ENCODE data around the gene PRRC1. TPM values are rescaled to one million over a fixed set of nuclear protein-coding genes. Genes with fewer than 3 reads are reported as not detected.
A peak's percentile ranks its signal among the peaks of the same experiment; 100 is the strongest.

Gene PRRC1
- total and polyA plus RNA-seq, 9 of the 15 experiments (the other 6 are each of a cell fraction or from before 2014, with no cell fraction given): 23.4 to 68.7 (median 43.9) TPM

GRCh38 chr5:127492854-127493738 lies 24.3 kb upstream of the PRRC1 start:
- no peaks in the 10 kb centered on the region for H3K27me3 ChIP-seq (ENCODE audit: control insufficient read depth in 2 of 2, insufficient read depth in 2 of 2, low read length in 2 of 2)
- no peaks in the 10 kb centered on the region for H3K9me3 ChIP-seq (replicated peaks; ENCODE audit: control insufficient read depth, insufficient read depth, low read depth, low read length)
- intact Hi-C loops (cut with micrococcal nuclease): loop anchor here (5.0 kb wide), 4 partner anchors 201 to 1156 kb away; partner anchors contain the start of gene MEGF10
- H3K4me2 ChIP-seq (ENCODE audit: insufficient read depth, low read length): no peak overlapping the region
- peak; percentile 38 to 45 (median 43) for DNase-seq (ENCODE audit: extremely low read depth in 1 of 4, low spot score in 3 of 4)
- no TSS peak for BruUV-seq (replicated peaks)
- no peaks in the 10 kb centered on the region for H3K36me3 ChIP-seq (ENCODE audit: control insufficient read depth, insufficient read depth, low read length)
- in situ Hi-C loops (cut with MboI): no loop called here
- no peaks in the 10 kb centered on the region for H4K20me1 ChIP-seq (replicated peaks; ENCODE audit: control insufficient read depth, insufficient read depth, low read length)
- H3K4me3 ChIP-seq: no peak overlapping the region
- 17% methylated on average over 3 of the region's 3 CpGs for WGBS (ENCODE audit: insufficient coverage, low coverage, missing lambda C conversion rate)
- no peaks in the 10 kb centered on the region; a peak in 1 of 5 replicates for H3K4me1 ChIP-seq (replicated peaks in 1 of 2; ENCODE audit: control insufficient read depth in 2 of 2, insufficient read depth in 2 of 2, low read length in 2 of 2)
- H3K27ac ChIP-seq (ENCODE audit: extremely low read depth, low read depth, low read length): no peak overlapping the region
- H3K79me2 ChIP-seq (ENCODE audit: control insufficient read depth, insufficient read depth, low read length): no peaks in the 10 kb centered on the region
- ATAC-seq: peak; percentile 78
- peak; percentile 56 for FAIRE-seq
- ChIA-PET CTCF (ENCODE audit: low intra/inter-chr PET ratio) (interaction anchor here (0.5 to 2.0 kb wide), 12 partner anchors 51 to 1154 kb away, joined by 3 to 20 read pairs (median 4); no protein-coding TSS in a partner anchor), POLR2A (no interaction called here)
- H3K9me1 ChIP-seq (ENCODE audit: control insufficient read depth, insufficient read depth, low read length): no peaks in the 10 kb centered on the region
- H2AFZ ChIP-seq (ENCODE audit: low read depth, low read length): no peak overlapping the region
- H3K9ac ChIP-seq (ENCODE audit: insufficient read depth in 1 of 2, low read depth in 2 of 2, low read length in 2 of 2): no peak overlapping the region
- TF ChIP-seq ZFP36 (IDR thresholded peaks at IDR 0.05; ENCODE audit: low read depth, low read length, partially characterized antibody) (no peak), POLR2H (tag; IDR thresholded peaks at IDR 0.05; ENCODE audit: low read depth) (no peak), SMC3 (conservative IDR thresholded peaks at IDR 0.05; ENCODE audit: insufficient read depth, low read depth, low read length) (0 out of 2 replicates have a peak, but pooled peaks have one; percentile 15), MEIS2 (IDR thresholded peaks at IDR 0.05; ENCODE audit: partially characterized antibody) (peak; percentile 28), CEBPG (CRISPR knock-in tag; IDR thresholded peaks at IDR 0.05) (no peak), CEBPG (tag; conservative IDR thresholded peaks at IDR 0.05 in 1 of 2, IDR thresholded peaks at IDR 0.05 in 1 of 2) (0 out of 4 replicates have a peak, but pooled peaks of 1 of the 2 experiments have one; percentile 6), SRSF3 (IDR thresholded peaks at IDR 0.05; ENCODE audit: insufficient read depth, low read length) (no peak), SMARCA5 (IDR thresholded peaks at IDR 0.05) (peak; percentile 49; the same call in 1 of the 2 replicates), CTCFL (IDR thresholded peaks at IDR 0.05; ENCODE audit: borderline replicate concordance, insufficient read depth, low read depth, low read length, poor library complexity, severe bottlenecking) (no peak), DEAF1 (CRISPR knock-in tag; IDR thresholded peaks at IDR 0.05) (peak; percentile 61; the same call in 1 of the 2 replicates), GTF2B (IDR thresholded peaks at IDR 0.05; ENCODE audit: extremely low read depth, insufficient read length) (no peak), HES1 (IDR thresholded peaks at IDR 0.05; ENCODE audit: low read depth) (0 out of 2 replicates have a peak, but pooled peaks have one; percentile 19), RAD21 (CRISPR knock-in tag; conservative IDR thresholded peaks at IDR 0.05 in 1 of 2, IDR thresholded peaks at IDR 0.05 in 1 of 2) (peak; percentile 65 to 67)

Measured in K562 (cell line).